ENCODE data around the gene DOHH.
"Not testable (repeated sequence)": the region's sequence is repeated elsewhere in the genome, so short reads cannot be mapped to it uniquely, and the experiment has no call there.

Gene DOHH

DNA sequence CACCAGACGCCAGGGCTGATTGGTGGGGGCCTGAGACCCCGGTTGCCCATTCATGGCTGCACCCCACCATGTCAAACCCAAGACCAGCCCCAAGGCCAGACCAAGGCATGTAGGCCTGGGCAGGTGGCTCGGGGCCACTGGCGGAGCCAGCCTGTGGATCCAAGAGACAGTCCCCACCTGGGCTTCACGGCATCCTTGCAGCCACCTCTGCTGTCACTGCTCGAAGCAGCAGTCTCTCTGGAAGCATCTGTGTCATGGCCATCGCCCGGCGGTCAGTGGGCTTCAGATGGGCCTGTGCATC, 34.7 kb upstream of the DOHH start:
- FAIRE-seq (no peak), DNase-seq (ENCODE audit: insufficient read length, low spot score) (no peak)

DNA sequence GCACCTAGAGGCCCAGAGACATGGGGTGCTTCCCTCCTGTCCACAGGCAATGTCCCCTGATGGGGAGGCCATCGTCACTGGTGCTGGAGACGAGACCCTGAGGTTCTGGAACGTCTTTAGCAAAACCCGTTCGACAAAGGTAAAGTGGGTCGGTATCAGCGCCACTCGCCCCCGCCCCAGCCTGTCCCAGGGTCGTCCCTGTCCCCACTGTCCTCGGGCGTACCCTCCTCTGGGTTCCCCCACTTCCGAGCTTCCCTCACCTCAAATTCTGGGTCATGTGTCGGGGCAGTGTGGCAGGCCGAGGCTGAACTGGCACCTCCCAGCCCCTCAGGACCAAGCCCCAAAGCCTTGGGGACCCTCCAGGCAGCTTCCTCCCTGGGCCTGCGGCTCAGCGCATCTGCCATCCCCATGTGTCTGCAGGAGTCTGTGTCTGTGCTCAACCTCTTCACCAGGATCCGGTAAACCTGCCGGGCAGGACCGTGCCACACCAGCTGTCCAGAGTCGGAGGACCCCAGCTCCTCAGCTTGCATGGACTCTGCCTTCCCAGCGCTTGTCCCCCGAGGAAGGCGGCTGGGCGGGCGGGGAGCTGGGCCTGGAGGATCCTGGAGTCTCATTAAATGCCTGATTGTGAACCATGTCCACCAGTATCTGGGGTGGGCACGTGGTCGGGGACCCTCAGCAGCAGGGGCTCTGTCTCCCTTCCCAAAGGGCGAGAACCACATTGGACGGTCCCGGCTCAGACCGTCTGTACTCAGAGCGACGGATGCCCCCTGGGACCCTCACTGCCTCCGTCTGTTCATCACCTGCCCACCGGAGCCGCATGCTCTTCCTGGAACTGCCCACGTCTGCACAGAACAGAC, 34.1 kb upstream of the DOHH start:
- FAIRE-seq = no peak
- no peak for DNase-seq (ENCODE audit: insufficient read length, low spot score)

DNA sequence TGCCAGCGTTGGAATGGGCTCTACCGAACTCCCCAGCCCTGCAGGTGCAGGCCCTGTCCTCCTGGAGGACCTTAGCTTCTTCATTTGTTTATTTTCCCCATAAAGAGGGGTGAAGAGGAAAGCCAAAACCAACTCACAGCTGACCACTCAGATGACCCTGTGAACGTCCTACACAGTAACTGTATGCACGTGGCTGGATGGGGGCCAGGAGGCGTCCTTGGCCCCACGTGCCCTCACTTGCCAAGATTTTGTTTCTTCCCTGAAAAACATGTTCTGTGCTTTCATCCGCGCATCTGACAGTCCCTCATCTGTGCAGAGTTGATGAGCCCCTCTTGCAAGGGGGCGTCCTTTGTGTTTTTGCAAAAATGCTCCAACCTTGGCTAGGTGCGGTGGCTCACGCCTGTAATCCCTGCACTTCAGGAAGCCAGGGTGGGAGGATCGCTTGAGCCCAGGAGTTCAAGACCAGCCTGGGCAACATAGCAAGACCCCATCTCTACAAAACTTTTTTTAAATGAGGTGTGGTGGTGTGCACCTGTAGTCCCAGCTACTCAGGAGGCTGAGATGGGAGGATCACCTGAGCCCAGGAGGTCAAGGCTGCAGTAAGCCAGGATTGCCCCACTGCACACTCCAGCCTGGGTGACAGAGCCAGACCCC, 33.2 kb upstream of the DOHH start:
- no peak for FAIRE-seq
- DNase-seq (ENCODE audit: insufficient read length, low spot score) = no peak

DNA sequence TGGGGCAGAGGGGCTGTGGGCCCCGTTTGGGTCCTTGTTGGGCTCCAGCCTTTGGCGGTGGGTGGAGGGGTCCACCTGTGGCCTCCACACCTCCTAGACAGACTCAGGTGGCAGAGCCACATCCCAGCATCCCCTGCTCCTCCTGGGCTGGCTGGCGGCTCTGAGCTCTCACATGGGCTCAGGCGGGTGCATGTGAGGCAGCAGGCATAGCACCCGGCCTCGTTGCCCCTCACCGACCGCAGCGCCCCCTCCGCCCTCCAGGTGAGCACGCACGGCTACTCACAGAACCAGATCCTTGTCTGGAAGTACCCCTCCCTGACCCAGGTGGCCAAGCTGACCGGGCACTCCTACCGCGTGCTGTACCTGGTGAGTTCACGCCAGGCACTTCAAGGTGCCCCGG, 32.6 kb upstream of the DOHH start:
- DNase-seq (ENCODE audit: insufficient read length, low spot score) = no peak
- FAIRE-seq = no peak

DNA sequence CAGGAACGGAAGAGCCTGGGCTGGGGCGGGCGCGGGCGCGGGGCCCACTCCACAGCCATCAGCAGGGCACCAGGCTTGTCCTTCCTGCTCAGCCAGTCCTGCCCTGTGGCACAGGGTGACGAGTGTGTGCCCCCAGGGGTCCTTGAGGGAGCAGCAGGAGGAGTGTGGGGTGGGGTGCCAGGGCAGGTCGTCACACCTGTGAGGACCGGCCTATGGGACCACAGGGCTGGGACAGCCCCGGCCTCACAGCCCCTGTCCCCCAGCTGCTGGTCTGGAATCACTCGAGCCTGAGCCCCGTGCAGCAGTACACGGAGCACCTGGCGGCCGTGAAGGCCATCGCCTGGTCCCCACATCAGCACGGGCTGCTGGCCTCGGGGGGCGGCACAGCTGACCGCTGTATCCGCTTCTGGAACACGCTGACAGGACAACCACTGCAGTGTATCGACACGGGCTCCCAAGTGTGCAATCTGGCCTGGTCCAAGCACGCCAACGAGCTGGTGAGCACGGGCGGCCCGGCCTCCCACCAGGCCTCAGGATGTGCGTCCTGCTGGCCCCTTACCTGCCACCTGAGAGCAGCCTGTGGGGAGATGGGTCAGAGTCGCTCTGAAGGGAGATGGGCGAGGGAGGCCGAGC, 31.8 kb upstream of the DOHH start:
- FAIRE-seq (no peak), DNase-seq (ENCODE audit: insufficient read length, low spot score) (no peak)

DNA sequence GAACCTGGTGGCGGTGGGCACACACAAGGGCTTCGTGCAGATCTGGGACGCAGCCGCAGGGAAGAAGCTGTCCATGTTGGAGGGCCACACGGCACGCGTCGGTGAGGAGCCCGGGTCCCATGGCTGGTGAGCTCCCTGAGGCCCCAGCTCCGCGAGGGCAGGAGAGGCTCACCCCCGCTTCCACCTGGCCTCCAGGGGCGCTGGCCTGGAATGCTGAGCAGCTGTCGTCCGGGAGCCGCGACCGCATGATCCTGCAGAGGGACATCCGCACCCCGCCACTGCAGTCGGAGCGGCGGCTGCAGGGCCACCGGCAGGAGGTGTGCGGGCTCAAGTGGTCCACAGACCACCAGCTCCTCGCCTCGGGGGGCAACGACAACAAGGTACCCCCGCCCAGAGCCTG, 31.2 kb upstream of the DOHH start:
- no peak for FAIRE-seq
- DNase-seq (ENCODE audit: insufficient read length, low spot score) = no peak

DNA sequence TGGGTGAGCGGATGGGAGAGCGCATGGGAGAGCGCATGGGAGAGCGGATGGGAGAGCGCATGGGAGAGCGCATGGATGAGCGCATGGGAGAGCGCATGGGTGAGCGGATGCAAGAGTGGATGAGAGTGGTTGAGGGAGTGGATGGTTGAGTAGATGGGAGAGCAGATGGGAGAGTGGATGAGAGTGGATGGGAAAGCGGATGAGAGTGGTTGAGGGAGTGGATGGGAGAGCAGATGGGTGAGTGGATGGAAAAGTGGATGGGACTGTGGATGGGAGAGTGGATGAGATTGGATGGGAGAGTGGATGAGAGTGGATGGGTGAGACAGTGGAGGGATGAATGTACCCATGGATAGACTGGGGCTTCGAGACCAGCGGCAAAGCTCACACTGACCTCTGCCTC, 29.9 kb upstream of the DOHH start:
- no peak for FAIRE-seq
- DNase-seq (ENCODE audit: insufficient read length, low spot score) = no peak

DNA sequence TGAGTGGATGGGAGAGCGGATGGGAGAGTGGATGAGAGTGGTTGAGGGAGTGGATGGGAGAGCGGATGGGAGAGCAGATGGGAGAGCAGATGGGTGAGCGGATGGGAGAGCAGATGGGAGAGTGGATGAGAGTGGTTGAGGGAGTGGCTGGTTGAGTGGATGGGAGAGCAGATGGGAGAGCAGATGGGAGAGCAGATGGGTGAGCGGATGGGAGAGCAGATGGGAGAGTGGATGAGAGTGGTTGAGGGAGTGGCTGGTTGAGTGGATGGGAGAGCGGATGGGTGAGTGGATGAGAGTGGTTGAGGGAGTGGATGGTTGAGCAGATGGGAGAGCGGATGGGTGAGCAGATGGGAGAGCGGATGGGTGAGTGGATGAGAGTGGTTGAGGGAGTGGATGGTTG, 28.8 kb upstream of the DOHH start:
- FAIRE-seq = peak; percentile 16
- not testable (repeated sequence) for DNase-seq (ENCODE audit: insufficient read length, low spot score)

DNA sequence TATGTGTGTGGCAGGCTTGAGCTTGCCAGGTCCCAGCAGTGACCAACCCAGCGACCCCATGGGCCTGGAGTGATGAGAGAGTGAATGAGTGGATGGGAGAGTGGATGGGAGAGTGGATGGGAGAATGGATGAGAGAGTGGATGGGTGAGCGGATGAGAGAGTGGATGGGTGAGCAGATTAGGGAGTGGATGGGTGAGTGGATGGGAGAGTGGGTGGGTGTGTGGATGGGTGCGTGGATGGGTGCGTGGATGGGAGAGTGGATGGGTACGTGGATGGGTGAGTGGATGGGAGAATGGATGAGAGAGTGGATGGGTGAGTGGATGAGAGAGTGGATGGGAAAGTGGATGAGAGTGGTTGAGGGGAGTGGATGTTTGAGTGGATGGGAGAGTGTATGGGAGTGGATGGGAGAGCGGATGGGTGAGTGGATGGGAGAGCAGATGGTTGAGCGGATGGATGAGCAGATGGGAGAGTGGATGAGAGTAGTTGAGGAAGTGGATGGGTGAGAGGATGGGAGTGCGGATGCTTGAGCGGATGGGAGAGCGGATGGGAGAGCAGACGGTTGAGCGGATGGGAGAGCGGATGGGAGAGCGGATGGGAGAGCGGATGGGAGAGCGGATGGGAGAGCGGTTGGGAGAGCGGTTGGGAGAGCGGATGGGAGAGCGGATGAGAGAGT, 28.2 kb upstream of the DOHH start:
- DNase-seq (ENCODE audit: insufficient read length, low spot score) = no peak
- FAIRE-seq = no peak

DNA sequence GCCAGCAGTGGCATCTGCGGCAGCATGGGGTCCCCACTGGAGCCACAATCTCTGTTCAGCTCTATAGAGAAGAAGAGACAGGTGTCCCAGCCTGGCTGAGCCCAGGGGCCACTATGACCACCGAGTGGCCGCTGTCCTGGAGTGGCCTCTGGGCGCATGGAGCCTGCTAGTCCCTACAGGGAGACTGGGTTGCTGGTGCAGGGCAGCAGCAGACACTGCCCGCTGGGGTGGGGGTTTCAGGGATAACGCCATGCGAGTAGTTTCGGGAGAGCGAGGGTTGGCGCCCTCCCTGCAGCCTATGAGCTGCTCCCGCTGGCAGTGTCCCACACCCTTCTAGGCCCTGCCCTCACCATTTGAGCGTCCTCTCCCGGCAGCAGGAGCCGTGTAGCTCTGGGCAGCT, 27.6 kb upstream of the DOHH start:
- FAIRE-seq = no peak
- no peak for DNase-seq (ENCODE audit: insufficient read length, low spot score)

DNA sequence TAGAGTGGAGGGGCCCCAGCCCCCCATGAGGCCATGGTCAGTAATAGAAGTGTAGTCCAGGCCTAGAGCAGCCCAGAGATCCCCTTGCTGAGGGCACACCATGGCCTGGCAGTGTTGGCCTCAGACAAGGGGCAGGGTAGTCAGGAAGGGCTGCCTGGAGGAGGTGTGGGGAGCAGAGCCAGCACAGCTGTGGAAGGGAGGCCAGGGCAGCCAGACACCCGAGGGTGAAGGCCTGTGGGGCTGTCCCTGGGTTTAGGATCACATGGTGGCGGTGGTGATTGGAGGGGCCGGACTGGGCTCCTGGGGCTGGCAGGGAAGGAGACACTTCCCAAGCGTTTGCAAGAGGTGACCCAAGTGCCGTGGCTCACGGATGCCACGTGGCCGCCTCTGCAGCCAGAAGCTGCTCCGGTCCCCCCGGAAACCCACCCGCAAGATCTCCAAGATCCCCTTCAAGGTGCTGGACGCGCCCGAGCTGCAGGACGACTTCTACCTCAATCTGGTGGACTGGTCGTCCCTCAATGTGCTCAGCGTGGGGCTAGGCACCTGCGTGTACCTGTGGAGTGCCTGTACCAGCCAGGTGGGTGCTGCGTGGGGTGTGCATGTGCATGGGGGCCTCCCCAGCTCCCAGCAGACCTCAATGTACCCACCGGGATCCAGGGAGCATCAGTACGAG, 26.9 kb upstream of the DOHH start:
- no peak for DNase-seq (ENCODE audit: insufficient read length, low spot score)
- no peak for FAIRE-seq

DNA sequence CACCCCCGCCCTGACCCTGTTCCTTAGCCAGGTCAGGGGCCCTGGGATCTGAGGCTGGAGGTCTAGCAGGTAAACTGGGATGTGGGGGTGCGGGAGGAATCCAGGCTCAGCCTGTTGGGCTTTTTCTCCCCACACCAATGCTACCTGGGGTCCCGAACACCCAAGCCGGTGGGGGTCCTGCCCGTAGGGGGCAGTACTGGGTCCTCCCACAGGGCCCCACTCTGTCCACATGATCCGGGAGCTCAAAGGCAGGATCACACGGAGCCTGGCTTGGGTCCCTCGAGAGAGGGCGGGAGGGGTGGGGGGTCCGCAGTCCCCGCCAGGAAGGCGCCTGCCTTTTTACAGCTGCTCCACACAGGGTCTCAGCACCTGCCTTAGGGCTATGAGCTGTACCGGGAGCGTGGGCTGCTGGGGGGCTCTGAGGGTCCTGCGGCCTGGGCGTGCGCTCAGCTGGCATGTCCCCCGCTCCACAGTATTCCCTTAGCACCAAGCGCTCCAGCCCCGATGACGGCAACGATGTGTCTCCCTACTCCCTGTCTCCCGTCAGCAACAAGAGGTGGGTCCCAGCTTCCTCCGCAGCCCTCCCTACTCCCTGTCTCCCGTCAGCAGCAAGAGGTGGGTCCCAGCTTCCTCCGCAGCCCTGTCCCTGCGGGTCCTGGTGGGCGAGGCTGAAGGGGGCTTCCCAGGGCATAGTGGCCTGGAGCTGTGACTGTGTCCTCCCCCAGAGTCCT, 26.2 kb upstream of the DOHH start:
- FAIRE-seq (no peak), DNase-seq (ENCODE audit: insufficient read length, low spot score) (no peak)

DNA sequence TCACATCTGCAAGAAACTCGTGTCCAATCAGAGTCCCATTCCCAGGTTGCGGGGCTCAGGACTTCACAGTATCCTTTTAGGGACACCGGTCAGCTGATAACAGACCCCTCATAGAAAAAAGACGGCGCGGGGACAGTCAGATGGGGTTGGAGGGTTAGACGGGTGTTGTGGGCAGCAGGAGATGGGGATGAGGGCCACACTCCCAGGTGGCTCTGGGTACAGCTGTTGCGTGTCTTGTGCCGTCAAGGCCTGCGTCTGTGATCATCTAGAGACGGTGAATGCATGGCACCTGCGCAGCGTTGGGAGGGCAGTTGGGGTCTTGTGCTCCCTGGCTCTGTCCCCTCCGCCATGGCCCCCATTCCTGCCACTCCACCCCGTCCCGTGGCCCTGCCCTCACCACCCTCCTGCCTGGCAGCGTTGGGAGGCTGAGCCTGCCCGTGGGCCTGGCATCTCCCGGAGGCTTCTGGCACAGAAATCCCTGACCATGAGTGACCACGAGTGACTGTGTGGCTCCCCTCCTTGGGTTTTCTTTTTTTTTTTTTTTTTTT, 24.5 kb upstream of the DOHH start:
- FAIRE-seq = no peak
- DNase-seq (ENCODE audit: insufficient read length, low spot score) = no peak

DNA sequence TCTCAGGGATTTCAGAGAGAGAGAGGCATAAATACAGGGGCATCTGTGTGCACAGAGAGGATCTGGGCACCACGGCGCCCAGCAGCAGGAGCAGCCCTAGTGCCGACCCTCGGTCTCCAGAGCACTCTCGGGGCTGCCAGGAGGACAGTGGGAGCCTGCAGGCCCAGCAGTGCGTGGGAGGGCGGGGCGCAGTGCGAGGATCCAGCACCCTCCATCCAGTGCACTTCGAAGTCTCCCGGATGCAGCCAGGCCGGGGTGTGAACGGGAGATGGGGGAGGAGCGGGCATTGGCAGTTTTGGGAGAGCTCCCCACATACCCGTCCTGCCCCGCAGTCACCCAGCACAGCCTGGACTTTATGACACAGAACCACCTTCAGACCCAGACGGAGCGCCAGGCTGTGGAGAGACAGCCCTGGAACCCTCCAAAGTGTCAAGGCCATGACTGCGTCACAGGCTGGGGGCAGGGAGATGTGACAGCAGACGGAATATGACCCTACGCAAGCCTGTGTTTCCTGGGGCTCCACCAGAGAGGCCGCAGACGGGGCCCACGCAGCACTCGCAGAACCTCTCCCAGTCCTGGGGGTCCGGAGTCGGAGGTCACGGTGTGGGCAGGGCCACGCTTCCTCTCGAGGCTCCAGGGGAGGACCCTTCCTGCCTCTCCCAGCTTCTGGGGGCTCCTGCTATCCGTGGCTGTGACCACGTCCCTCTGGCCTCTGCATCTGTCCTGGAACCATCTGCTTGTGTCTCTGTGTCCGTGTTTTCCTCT, 23.8 kb upstream of the DOHH start:
- FAIRE-seq (no peak), DNase-seq (ENCODE audit: insufficient read length, low spot score) (no peak)

DNA sequence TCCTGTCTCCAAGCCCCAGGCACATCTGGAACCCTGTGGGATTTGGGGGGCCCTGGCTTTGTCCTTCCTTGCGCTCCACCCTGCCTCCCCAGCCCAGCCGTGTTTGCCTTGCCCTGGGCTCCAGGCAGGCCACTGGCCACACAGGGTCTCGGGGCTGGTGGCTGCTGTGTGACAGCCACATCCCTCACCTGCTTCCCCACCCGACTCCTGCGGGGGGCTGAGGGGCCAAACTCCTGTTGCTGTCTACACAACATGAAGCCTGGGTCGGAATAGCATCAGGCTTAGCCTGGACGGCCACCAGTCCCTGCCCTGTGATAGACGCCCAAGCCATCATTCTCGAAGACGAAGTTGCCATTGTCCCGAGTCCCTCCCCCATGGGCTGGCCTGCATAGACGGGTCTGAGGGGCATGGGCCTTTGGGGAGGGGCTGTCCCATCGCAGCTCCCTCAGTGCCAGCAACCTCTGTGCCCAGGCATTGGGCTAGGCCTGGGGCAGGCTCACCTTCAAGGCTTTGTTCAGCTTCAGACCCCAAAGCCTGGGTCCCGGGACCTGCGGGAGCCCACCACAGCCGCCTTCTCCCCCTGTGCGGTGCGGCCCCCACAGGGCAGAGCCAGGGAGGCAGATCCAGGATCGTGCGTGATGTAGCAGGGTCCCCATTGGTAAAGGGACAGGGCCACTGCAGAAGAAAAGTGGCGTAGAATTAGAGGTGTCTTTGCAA, 23.0 kb upstream of the DOHH start:
- DNase-seq (ENCODE audit: insufficient read length, low spot score) = no peak
- FAIRE-seq = no peak

DNA sequence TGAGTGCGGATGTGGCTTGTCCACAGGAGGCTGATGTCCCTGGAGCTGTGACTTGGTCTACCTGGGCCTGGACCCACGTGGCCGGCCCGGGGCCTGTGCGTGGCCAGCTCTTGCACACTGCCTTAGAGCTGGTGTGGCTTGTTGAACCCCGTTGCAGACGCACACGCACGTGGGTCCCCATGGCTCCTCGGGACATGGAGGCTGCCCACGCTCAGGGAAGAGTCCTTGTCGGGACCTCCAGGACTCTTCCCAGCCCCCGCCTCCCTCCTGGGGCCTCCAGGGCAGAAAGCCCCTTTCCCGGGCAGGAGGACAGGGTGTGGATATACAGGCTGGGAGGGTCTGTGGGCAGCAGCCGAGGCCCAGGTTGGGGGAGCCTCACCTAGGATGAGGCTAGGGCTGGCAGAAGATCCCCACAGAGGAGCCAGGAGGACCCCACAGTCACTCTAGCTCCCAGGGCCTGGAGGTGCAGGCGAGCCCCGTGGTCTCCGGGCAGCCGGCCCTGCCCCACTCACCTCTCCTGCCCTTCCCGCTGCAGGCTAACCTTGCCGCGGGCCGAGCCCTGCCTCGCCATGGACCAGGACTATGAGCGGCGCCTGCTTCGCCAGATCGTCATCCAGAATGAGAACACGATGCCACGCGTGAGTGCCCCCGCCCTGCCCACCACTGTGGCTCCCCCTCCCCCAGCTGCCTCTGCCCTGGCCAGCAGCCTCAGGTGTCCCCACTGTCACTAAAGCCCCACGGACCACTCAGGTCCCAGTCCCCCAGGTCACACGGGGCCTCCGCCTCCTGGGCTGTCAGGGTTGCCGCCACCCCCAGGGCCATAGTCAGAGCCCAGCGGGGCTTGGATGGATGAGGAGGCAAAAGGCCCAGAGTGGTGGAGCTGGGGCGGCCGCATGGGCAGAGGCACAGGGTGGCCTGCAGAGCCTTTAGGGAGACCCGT, 22.2 kb upstream of the DOHH start:
- no peak for FAIRE-seq
- no peak for DNase-seq (ENCODE audit: insufficient read length, low spot score)

DNA sequence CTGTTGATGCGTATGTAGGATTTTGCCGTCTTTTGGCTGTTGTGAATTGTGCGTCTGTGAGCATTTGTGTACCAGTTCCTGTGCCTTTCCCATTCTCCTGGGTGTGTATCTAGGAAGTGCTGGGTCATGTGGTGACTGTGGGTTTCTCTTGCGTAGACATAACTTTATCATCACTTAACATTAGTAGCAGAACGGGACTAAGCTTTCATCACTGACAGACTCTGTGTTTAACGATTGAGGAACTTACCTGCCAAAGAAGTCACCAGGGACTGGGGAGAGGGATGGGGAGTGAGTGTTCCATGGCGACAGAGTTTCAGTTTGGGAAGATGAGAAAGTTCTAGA, 20.6 kb upstream of the DOHH start:
- FAIRE-seq (no peak), DNase-seq (ENCODE audit: insufficient read length, low spot score) (no peak)
